Stimulated activated CD8-positive, alpha-beta memory T cell treated with anti-CD3 and anti-CD28 coated beads, Interleukin-12 subunit alpha, Interleukin-12 subunit beta, amount 100 ng/mL, for 4 hours (primary cell): ENCODE measurements around the gene TUT4.

Source experiments
- DNase-seq: peaks from one replicate; pipeline ENCODE4 v3.0.0-alpha.2; 2020; ENCODE audit warnings: low read depth

TUT4 gene

GRCh38 chr1:52472384-52472783 lies 80.5 kb downstream of the TUT4 start:
- DNase-seq, result no peak

- DNase-seq, result no peak
These were observed 83.8 kb downstream of the TUT4 start for GRCh38 chr1:52469108-52469507.

- DNase-seq, result no peak
These were observed 89.0 kb downstream of the TUT4 start for GRCh38 chr1:52463891-52464290.

GRCh38 chr1:52461821-52462220 lies 91.1 kb downstream of the TUT4 start:
- no peak for DNase-seq

- DNase-seq, result no peak
These were observed 92.2 kb downstream of the TUT4 start for GRCh38 chr1:52460694-52461093.

GRCh38 chr1:52455686-52456085 lies 97.2 kb downstream of the TUT4 start:
- no peak for DNase-seq

GRCh38 chr1:52454779-52455178 lies 98.1 kb downstream of the TUT4 start:
- DNase-seq, result no peak

- DNase-seq, result no peak
These were observed 98.8 kb downstream of the TUT4 start for GRCh38 chr1:52454127-52454526.

GRCh38 chr1:52444463-52444862 lies 108.4 kb downstream of the TUT4 start:
- no peak for DNase-seq

GRCh38 chr1:52439976-52440375 lies 112.9 kb downstream of the TUT4 start:
- no peak for DNase-seq

- no peak for DNase-seq
These were observed 116.1 kb downstream of the TUT4 start for GRCh38 chr1:52436817-52437216.

- DNase-seq, result no peak
These were observed 117.2 kb downstream of the TUT4 start for GRCh38 chr1:52435650-52436049.

GRCh38 chr1:52435211-52435610 lies 117.7 kb downstream of the TUT4 start:
- DNase-seq, result no peak

GRCh38 chr1:52432807-52433206 lies 120.1 kb downstream of the TUT4 start:
- DNase-seq, result no peak

GRCh38 chr1:52427152-52427551 lies 125.7 kb downstream of the TUT4 start:
- no peak for DNase-seq

GRCh38 chr1:52426371-52426770 lies 126.5 kb downstream of the TUT4 start:
- no peak for DNase-seq

GRCh38 chr1:52424813-52425212 lies 128.1 kb downstream of the TUT4 start:
- no peak for DNase-seq

- DNase-seq, result no peak
These were observed 128.7 kb downstream of the TUT4 start for GRCh38 chr1:52424231-52424636.

- peak; percentile 32 for DNase-seq
These were observed 129.1 kb downstream of the TUT4 start for GRCh38 chr1:52423771-52424170.

- no peak for DNase-seq
These were observed 129.8 kb downstream of the TUT4 start for GRCh38 chr1:52423055-52423454.

- DNase-seq, result no peak
These were observed 132.2 kb downstream of the TUT4 start for GRCh38 chr1:52420713-52421112.

- DNase-seq, result no peak
These were observed 136.1 kb downstream of the TUT4 start for GRCh38 chr1:52416811-52417210.

GRCh38 chr1:52414942-52415341 lies 137.9 kb downstream of the TUT4 start:
- DNase-seq, result no peak

GRCh38 chr1:52413410-52413989 lies 139.4 kb downstream of the TUT4 start:
- no peak for DNase-seq

GRCh38 chr1:52404975-52405338 lies 147.9 kb downstream of the TUT4 start:
- DNase-seq, result no peak
